ENCODE results near the gene CAB39L.

Gene CAB39L

DNA sequence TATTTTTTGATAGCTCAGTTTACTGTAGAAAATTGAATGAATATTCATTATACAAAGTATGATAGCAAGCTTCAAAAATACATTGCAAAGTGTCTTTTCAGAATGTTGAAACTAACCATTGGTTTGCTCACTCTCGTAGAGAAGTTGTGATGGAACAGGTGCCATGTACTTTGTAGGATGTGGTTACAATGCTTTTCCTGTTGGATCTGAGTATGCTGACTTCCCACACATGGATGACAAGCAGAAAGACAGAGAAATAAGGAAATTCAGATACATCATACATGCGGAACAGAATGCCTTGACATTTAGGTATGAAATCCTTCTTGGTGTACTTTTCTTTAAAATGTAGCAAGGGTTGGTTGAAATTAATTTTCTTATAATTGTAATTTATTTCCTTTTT, 165.7 kb downstream of the CAB39L start:
- Histone ChIP-seq H3K27ac (no peak overlapping the region), H3K36me3 (peaks cover 8 to 18% (median 17%) of the 10 kb centered on the region in 3 donors), H3K4me3 (no peak overlapping the region), H3K4me1 (no peaks in the 10 kb centered on the region), H3K27me3 (no peaks in the 10 kb centered on the region), H3K9me3 (no peaks in the 10 kb centered on the region)
- TF ChIP-seq, protein P1, sequence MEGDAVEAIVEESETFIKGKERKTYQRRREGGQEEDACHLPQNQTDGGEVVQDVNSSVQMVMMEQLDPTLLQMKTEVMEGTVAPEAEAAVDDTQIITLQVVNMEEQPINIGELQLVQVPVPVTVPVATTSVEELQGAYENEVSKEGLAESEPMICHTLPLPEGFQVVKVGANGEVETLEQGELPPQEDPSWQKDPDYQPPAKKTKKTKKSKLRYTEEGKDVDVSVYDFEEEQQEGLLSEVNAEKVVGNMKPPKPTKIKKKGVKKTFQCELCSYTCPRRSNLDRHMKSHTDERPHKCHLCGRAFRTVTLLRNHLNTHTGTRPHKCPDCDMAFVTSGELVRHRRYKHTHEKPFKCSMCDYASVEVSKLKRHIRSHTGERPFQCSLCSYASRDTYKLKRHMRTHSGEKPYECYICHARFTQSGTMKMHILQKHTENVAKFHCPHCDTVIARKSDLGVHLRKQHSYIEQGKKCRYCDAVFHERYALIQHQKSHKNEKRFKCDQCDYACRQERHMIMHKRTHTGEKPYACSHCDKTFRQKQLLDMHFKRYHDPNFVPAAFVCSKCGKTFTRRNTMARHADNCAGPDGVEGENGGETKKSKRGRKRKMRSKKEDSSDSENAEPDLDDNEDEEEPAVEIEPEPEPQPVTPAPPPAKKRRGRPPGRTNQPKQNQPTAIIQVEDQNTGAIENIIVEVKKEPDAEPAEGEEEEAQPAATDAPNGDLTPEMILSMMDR (IDR thresholded peaks at IDR 0.05): no peak
- DNase-seq: no peak
- intact Hi-C loops (cut with DNase I; ENCODE audit: low total_unique reads): loop anchor here (5.0 kb wide), 1 partner anchor 681 kb away; no protein-coding TSS in a partner anchor

GRCh38 chr13:49272296-49272695, 171.6 kb downstream of the CAB39L start:
- no peak overlapping the region for H3K4me3 ChIP-seq
- no peaks in the 10 kb centered on the region for H3K27me3 ChIP-seq
- intact Hi-C loops (cut with DNase I; ENCODE audit: low total_unique reads): no loop called here
- H3K9me3 ChIP-seq: no peaks in the 10 kb centered on the region
- TF ChIP-seq, protein P1 (IDR thresholded peaks at IDR 0.05): no peak
- no peak overlapping the region for H3K27ac ChIP-seq
- no peaks in the 10 kb centered on the region for H3K4me1 ChIP-seq
- peaks cover 0 to 13% (median 10%) of the 10 kb centered on the region in 3 donors for H3K36me3 ChIP-seq
- no peak for DNase-seq

DNA sequence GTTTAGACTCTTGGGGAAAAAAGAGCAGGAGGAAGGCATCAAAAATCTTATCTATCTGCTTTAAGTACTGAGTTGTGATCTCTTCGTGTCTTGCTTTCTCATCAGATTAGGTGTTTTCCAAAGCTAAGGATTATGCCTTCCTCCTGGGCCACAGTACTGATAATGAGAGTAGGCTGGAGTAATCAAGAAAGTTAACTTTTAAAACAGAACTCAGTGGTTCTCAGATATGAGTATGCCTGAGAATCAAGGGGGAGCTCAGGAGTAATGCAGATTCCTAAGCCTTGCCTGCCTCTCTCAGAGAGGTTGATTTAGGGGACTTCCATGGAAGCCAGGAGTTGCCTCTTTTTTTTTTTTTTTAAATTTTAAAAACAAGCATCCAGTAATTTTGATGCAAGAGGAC, 172.6 kb downstream of the CAB39L start:
- TF ChIP-seq, protein P1 (IDR thresholded peaks at IDR 0.05): no peak
- no peak for DNase-seq
- Histone ChIP-seq H3K9me3 (no peaks in the 10 kb centered on the region), H3K36me3 (peaks cover 0 to 20% (median 18%) of the 10 kb centered on the region in 3 donors), H3K4me1 (no peaks in the 10 kb centered on the region), H3K27ac (no peak overlapping the region), H3K4me3 (no peak overlapping the region), H3K27me3 (no peaks in the 10 kb centered on the region)
- intact Hi-C loops (cut with DNase I; ENCODE audit: low total_unique reads): no loop called here

GRCh38 chr13:49265822-49266221, 178.0 kb downstream of the CAB39L start:
- Histone ChIP-seq H3K36me3 (peaks cover 9 to 38% (median 27%) of the 10 kb centered on the region in 3 donors), H3K27me3 (no peaks in the 10 kb centered on the region), H3K27ac (no peak overlapping the region), H3K9me3 (no peaks in the 10 kb centered on the region), H3K4me1 (no peaks in the 10 kb centered on the region), H3K4me3 (no peak overlapping the region)
- intact Hi-C loops (cut with DNase I; ENCODE audit: low total_unique reads): no loop called here
- TF ChIP-seq, protein P1 (IDR thresholded peaks at IDR 0.05): no peak
- DNase-seq: no peak

DNA sequence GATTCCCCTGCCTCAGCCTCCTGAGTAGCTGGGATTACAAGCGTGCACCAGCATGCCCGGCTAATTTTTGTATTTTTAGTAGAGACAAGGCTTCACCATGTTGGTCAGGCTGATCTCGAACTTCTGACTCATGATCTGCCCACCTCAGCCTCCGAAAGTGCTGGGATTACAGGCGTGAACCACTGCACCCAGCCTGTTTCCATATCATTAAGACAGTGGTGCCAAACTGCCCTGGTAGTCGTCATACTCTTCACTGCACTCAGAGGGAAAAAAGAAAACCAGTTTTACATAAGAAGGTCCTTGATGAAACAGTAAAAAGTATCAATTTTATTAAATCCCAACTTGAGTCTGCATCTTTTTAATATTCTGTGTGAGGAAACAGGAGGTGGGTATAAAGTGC, 181.2 kb downstream of the CAB39L start:
- no peak for DNase-seq
- Histone ChIP-seq H3K9me3 (no peaks in the 10 kb centered on the region), H3K36me3 (peaks cover 21 to 46% (median 35%) of the 10 kb centered on the region in 3 donors), H3K27ac (no peak overlapping the region), H3K4me3 (no peak overlapping the region), H3K4me1 (no peaks in the 10 kb centered on the region), H3K27me3 (no peaks in the 10 kb centered on the region)
- TF ChIP-seq, protein P1 (IDR thresholded peaks at IDR 0.05): no peak
- intact Hi-C loops (cut with DNase I; ENCODE audit: low total_unique reads): no loop called here

- Histone ChIP-seq H3K27me3 (no peaks in the 10 kb centered on the region), H3K4me1 (no peaks in the 10 kb centered on the region), H3K27ac (no peak overlapping the region), H3K36me3 (peaks cover 44 to 61% (median 47%) of the 10 kb centered on the region in 3 donors), H3K9me3 (no peaks in the 10 kb centered on the region), H3K4me3 (no peak overlapping the region)
- intact Hi-C loops (cut with DNase I; ENCODE audit: low total_unique reads): no loop called here
- TF ChIP-seq, protein P1 (IDR thresholded peaks at IDR 0.05): no peak
- no peak for DNase-seq
Measured at GRCh38 chr13:49259586-49259985, 184.3 kb downstream of the CAB39L start.
